PC-9 (cell line): ENCODE measurements around the gene PPP1R1A. TPM values are rescaled to one million over a fixed set of nuclear protein-coding genes. Genes with fewer than 3 reads are reported as not detected.

Experiments used
- BruUV-seq: library from RNA; stranded (reverse); fragments of 400-500 nt; replicated peaks from 2 replicates; lab custom pipeline; 2021; lab: Mats Ljungman, UMichigan
- CTCF ChIA-PET: fragments of 300-600 bp; sonication (Branson Sonifier 250); formaldehyde crosslinking; loops from one replicate; lab custom pipeline; 2022; ENCODE audit warnings: antibody characterized with exemption; lab: Charles Lee
- POLR2A ChIA-PET: fragments of 300-600 bp; sonication (Branson Sonifier 250); formaldehyde crosslinking; loops from one replicate; lab custom pipeline; 2022; ENCODE audit warnings: antibody characterized with exemption; ENCODE audit not compliant: unreplicated experiment; lab: Charles Lee
- DNase-seq, 2 experiments: peaks; one replicate each; pipeline versions ENCODE4 v3.0.0 to v3.0.0-alpha.2; 2015 to 2022; ENCODE audit warnings: mixed read lengths in 1 of 2
- H2AFZ ChIP-seq: fragments of 200-600 bp; sonication (generic); 2 replicates; pipeline ENCODE4 v1.8.1; 2017; ENCODE audit warnings: antibody characterized with exemption
- H3F3A ChIP-seq: fragments of 200-600 bp; sonication (generic); 2 replicates; pipeline ENCODE4 v1.8.1; 2017; ENCODE audit warnings: antibody characterized with exemption, mild to moderate bottlenecking, low read depth; ENCODE audit not compliant: insufficient read depth
- H3K27ac ChIP-seq: fragments of 200-600 bp; sonication (generic); 2 replicates; pipeline ENCODE4 v1.6.1; 2016; ENCODE audit warnings: mixed run types
- H3K27me3 ChIP-seq: fragments of 200-600 bp; sonication (generic); 2 replicates; pipeline ENCODE4 v1.6.1; 2016; ENCODE audit warnings: low read depth, mixed run types; ENCODE audit not compliant: insufficient read depth
- H3K36me3 ChIP-seq: fragments of 200-600 bp; sonication (generic); 2 replicates; pipeline ENCODE4 v1.6.1; 2016; ENCODE audit warnings: low read depth, mixed run types
- H3K4me1 ChIP-seq: fragments of 200-600 bp; sonication (generic); replicated peaks from 2 replicates; pipeline ENCODE4 v1.6.1; 2016; ENCODE audit warnings: mixed run types; ENCODE audit not compliant: insufficient read depth
- H3K4me2 ChIP-seq: fragments of 200-600 bp; sonication (generic); 2 replicates; pipeline ENCODE4 v1.6.1; 2017; ENCODE audit warnings: mixed run types
- H3K4me3 ChIP-seq: fragments of 200-600 bp; sonication (generic); 2 replicates; pipeline ENCODE4 v1.6.1; 2016; ENCODE audit warnings: mixed run types
- H3K79me2 ChIP-seq: fragments of 200-600 bp; sonication (generic); 2 replicates; pipeline ENCODE4 v1.6.1; 2017; ENCODE audit warnings: low read depth, mixed run types
- H3K9me2 ChIP-seq: fragments of 200-600 bp; sonication (generic); 2 replicates; pipeline ENCODE4 v1.8.1; 2017; ENCODE audit warnings: mild to moderate bottlenecking; ENCODE audit not compliant: insufficient read depth
- H3K9me3 ChIP-seq: fragments of 200-600 bp; sonication (generic); 2 replicates; pipeline ENCODE4 v1.8.1; 2016; ENCODE audit warnings: low read depth; ENCODE audit not compliant: insufficient read depth
- H4K20me1 ChIP-seq: fragments of 200-600 bp; sonication (generic); 2 replicates; pipeline ENCODE4 v1.8.1; 2017; ENCODE audit not compliant: insufficient read depth
- EZH2 ChIP-seq: fragments of 200-600 bp; sonication (generic); IDR thresholded peaks from 2 replicates; pipeline ENCODE4 v1.8.0; 2017; ENCODE audit warnings: antibody characterized with exemption, low read depth
- intact Hi-C: fragments of 100-400 bp; cut with micrococcal nuclease; formaldehyde crosslinking; loops from one replicate; pipeline ENCODE4 v1.10.0; 2022; ENCODE audit not compliant: unreplicated experiment
- total RNA-seq: library from RNA; stranded (reverse); gene quantifications from 2 replicates; pipeline ENCODE4 v1.2.3, GENCODE V29; 2021
- TF ChIP-seq, protein P1 (sequence below): fragments of 200-600 bp; sonication (generic); conservative IDR thresholded peaks from 2 replicates; pipeline ENCODE4 v1.6.1; 2017; ENCODE audit warnings: mixed run types, antibody characterized with exemption, mild to moderate bottlenecking, moderate library complexity

The PPP1R1A gene
- total RNA-seq, 1 experiment from 2014 or later, result not detected

DNA sequence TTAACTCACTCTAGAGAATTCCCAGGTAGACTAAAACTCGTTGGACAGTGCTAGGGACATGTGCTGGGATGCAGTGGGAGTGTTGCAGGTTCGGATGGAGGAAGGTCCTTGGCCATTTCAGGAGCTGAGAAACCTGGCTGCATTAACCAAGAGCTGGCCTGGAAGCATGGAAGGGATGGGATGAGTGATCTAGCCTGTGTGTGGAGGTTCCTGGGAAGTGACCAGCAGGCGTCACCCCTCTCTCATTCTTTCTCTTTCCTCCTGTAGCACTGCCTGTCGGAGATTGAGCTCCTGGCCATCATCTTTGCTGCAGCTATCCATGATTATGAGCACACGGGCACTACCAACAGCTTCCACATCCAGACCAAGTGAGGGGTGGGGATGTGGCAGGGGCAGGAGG lies 15.6 kb downstream of the PPP1R1A start:
- H3K27ac ChIP-seq, result no peak overlapping the region
- H3K4me2 ChIP-seq, result no peak overlapping the region
- H3K79me2 ChIP-seq, result no peaks in the 10 kb centered on the region
- ChIA-PET POLR2A (no interaction called here), CTCF (no interaction called here)
- no peaks in the 10 kb centered on the region for H3K36me3 ChIP-seq
- no peak overlapping the region for H2AFZ ChIP-seq
- no peaks in the 10 kb centered on the region for H3K4me1 ChIP-seq
- no peak for DNase-seq
- H3K4me3 ChIP-seq, result no peak overlapping the region
- H4K20me1 ChIP-seq, result no peaks in the 10 kb centered on the region
- TF ChIP-seq EZH2, result no peak
- TF ChIP-seq, protein P1, sequence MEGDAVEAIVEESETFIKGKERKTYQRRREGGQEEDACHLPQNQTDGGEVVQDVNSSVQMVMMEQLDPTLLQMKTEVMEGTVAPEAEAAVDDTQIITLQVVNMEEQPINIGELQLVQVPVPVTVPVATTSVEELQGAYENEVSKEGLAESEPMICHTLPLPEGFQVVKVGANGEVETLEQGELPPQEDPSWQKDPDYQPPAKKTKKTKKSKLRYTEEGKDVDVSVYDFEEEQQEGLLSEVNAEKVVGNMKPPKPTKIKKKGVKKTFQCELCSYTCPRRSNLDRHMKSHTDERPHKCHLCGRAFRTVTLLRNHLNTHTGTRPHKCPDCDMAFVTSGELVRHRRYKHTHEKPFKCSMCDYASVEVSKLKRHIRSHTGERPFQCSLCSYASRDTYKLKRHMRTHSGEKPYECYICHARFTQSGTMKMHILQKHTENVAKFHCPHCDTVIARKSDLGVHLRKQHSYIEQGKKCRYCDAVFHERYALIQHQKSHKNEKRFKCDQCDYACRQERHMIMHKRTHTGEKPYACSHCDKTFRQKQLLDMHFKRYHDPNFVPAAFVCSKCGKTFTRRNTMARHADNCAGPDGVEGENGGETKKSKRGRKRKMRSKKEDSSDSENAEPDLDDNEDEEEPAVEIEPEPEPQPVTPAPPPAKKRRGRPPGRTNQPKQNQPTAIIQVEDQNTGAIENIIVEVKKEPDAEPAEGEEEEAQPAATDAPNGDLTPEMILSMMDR, result no peak
- H3F3A ChIP-seq, result no peaks in the 10 kb centered on the region
- BruUV-seq, result no TSS peak
- intact Hi-C loops, result no loop called here
- no peaks in the 10 kb centered on the region for H3K9me3 ChIP-seq
- H3K9me2 ChIP-seq, result no peaks in the 10 kb centered on the region
- H3K27me3 ChIP-seq, result peaks cover 92% of the 10 kb centered on the region

DNA sequence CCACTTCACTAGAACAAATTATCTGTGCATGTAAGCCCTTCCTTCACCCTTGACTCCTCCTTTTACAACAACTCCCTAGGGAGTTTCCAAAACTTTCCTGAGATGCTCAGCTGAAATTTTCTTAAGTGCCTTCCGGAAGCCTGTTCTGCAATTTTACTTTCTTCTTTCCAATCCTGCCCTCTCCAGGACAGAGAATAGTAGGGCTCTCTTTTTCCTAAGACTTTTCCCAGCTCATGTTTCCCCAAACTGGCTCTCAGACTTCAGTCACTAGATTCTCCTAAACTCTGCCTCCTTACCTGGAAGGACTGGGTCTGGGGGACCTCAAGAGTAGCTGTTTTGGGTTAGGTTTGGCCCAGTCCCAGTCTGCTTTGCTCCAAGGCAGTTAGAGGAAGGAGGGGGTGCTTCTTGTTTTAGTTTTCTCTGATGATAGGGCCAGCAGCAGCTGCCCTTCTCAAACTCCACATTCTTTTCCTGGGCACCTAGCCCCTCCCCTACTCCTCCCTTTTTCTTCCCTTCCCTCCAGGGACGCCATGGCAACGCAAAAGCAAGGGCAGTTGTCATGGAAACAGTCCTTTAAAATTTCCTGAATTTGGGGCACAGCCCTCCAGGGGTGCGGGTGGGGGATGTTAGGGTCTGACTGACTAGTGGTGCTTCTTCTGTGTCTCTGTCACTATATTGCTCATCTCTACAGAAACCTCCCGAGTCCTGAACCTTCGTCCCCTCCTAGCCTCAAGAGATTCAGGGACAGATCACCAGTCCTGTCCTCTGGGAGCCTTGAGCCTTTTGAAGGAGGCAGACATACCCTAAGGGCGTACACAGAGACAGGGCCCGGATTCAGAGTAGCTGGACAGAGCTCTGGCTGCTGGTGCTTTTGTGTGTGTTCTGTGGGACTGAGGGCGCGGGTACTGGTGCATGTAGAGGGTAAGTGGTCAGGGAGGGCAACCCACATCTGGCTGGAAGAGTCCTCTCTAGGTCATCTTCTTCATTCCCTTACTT lies 17.0 kb downstream of the PPP1R1A start:
- H3K4me3 ChIP-seq, result no peak overlapping the region
- no peaks in the 10 kb centered on the region for H3K9me2 ChIP-seq
- H3F3A ChIP-seq, result no peaks in the 10 kb centered on the region
- TF ChIP-seq EZH2, result no peak
- TF ChIP-seq, protein P1, result no peak
- no peak overlapping the region for H3K27ac ChIP-seq
- ChIA-PET POLR2A (no interaction called here), CTCF (no interaction called here)
- no peaks in the 10 kb centered on the region for H3K4me1 ChIP-seq
- no peaks in the 10 kb centered on the region for H3K79me2 ChIP-seq
- intact Hi-C loops, result no loop called here
- no peak overlapping the region for H2AFZ ChIP-seq
- DNase-seq, result no peak
- H3K36me3 ChIP-seq, result no peaks in the 10 kb centered on the region
- H3K9me3 ChIP-seq, result no peaks in the 10 kb centered on the region
- H3K4me2 ChIP-seq, result no peak overlapping the region
- H3K27me3 ChIP-seq, result peaks cover 86% of the 10 kb centered on the region
- no peaks in the 10 kb centered on the region for H4K20me1 ChIP-seq
- BruUV-seq, result no TSS peak

DNA sequence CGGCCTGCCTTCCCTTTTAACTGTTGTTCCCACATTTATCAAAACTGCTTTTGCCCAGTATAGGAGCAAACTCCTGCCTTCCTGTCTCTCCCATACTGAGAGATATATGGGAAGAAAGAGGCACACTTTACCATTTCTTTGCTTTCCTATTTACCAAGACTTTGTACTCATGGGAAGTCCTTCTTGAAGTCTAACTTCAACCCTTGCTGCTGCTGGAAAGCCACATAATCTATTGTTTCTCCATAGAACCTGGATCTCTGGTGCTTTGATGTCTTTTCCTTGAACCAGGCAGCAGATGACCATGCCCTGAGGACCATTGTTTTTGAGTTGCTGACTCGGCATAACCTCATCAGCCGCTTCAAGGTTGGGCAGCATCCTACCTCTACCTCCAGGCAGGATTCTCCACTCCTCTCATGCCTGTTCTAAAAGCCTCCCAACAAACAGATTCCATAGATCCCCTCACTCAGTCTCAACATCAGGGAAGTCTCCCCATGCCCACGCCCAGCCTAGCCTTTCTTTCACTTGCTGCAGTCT lies 18.4 kb downstream of the PPP1R1A start:
- Histone ChIP-seq H3K4me1 (no peaks in the 10 kb centered on the region), H3F3A (no peaks in the 10 kb centered on the region), H3K9me2 (no peaks in the 10 kb centered on the region), H3K27ac (no peak overlapping the region), H3K4me3 (no peak overlapping the region), H4K20me1 (no peaks in the 10 kb centered on the region), H3K79me2 (no peaks in the 10 kb centered on the region), H3K27me3 (peaks cover 86% of the 10 kb centered on the region), H3K9me3 (no peaks in the 10 kb centered on the region), H2AFZ (no peak overlapping the region), H3K4me2 (no peak overlapping the region), H3K36me3 (no peaks in the 10 kb centered on the region)
- DNase-seq, result no peak
- intact Hi-C loops, result no loop called here
- POLR2A ChIA-PET, result no interaction called here
- CTCF ChIA-PET, result no interaction called here
- TF ChIP-seq, protein P1, result no peak
- no peak for TF ChIP-seq EZH2
- no TSS peak for BruUV-seq
